Hepatocyte (in vitro differentiated cells): Measurements from ENCODE around the gene CTBP1.

ENCODE experiments used
- CTCF ChIP-seq: fragments of 200-600 bp; sonication (generic); IDR thresholded peaks from 2 replicates; pipeline ENCODE4 v1.5.1; 2016; ENCODE audit warnings: antibody characterized with exemption, mild to moderate bottlenecking; ENCODE audit not compliant: poor library complexity
- EZH2 ChIP-seq: fragments of 200-600 bp; sonication (generic); IDR thresholded peaks from 2 replicates; pipeline ENCODE4 v1.6.1; 2016; ENCODE audit warnings: antibody characterized with exemption, mild to moderate bottlenecking, borderline replicate concordance
- EZH2phosphoT487 ChIP-seq: fragments of 200-600 bp; sonication (generic); IDR thresholded peaks from one replicate; pipeline ENCODE4 v1.6.1; 2018; ENCODE audit warnings: antibody characterized with exemption, mild to moderate bottlenecking, low read depth, moderate library complexity; ENCODE audit not compliant: unreplicated experiment, severe bottlenecking

GRCh38 chr4:1274871-1275270 lies 25.9 kb upstream of the CTBP1 start:
- TF ChIP-seq CTCF (no peak), EZH2 (no peak), EZH2phosphoT487 (no peak)
